NK-92 (cell line): ENCODE measurements around the gene METTL14.

Experiments
- DNase-seq: peaks from one replicate; lab custom pipeline; 2025; ENCODE audit not compliant: unreplicated experiment; lab: John Stamatoyannopoulos, UW

Gene METTL14

DNA sequence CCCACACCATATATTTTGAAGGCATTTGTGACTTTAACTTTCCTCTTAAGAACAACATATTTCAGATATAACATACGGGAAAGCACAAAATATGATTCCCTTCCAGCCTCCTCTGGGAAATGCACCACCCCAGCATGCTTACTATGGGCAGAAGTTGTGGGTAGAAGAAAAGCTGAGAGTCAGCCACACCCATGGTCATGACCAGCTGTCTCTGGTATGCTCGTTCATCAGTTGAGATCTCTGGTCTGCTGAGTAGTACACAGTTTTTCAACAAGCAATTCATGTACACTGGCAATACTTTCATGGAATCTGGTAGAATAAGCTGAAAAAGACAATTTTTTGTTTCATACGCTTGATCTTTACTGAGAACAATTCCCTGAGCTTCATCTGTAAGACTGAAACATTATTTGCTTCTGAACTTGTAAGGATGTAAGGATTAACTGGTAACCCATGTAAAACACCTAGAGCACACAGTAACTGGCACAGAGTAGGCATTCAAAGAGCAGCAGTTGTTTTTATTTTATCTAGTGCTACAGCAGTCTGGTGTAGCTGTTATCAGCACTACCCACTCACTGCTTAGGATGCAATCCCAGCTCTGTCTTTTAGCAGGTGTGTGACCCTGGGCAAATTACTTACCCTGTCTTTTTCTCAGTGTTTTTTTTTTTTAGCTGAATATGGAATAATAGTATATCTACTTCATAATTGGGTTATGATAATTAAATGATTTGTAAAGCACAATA, 47.6 kb downstream of the METTL14 start:
- DNase-seq, result no peak

DNA sequence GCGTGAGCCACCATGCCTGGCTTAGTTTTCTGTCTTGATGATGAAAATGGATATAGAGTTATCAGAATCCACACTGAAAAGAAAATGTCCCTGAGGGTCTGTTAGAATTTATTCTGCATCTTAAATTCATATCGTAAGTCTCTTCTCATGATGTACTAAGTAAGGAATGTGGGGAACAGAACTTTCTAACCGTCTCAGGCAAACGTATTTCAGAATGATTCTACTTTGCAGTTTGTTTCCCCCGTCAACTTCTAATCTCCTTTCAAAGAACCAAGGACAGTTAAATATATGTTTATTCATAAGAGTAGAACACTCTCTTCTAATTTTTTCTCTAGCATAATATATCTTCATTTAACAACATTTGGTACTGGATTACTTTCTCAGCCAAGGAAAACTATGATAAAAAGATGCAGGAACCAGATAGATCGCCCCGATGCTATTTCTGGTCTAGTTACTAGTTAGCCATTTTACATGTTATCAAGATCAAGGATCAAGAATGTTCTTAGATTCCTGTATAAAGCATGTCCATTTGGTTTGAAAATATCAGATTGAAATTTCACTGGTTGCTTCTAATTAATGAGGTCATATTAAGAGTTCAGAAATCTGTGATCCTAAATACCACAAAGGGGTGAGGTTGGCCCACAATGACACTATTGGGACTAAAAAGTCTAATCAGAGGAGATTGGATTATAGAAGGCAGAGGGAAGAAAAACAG, 49.5 kb downstream of the METTL14 start:
- DNase-seq, result no peak

DNA sequence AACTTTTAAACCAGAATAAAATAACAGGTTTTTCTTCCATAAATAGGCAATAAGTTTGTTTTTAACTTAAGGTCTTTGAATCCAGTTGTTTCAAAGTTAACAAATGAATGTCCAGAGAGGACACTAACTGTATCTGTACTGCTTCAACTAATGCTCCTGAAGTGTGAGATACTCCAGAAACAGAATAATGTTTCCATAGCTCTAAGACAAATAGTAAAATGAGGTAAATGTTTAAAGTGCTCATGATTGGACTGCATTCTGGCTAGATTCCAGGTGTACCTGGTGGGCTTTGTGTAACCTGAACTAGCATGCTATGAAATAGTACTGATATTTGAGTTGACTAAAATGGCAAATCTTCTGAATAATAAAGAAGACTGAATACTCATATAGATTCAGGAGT, 51.7 kb downstream of the METTL14 start:
- DNase-seq, result no peak

DNA sequence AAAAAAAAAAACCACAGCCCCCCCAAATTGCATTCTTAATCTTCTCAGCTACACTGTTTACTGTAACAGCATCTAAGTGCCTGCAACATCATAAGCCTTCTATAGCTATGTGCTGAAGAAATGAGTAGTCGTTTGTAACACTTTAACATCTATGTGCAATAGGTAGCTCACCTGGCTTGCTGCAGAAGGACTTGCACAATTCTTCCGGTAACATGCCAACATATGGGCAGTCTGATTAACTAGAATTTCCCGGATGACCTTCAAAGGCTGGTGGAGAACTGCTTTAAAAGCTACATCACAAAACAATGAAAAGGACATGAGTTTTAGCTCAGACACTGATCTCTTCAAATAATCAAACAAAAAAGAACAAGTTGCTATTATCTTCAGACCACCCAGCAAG, 52.9 kb downstream of the METTL14 start:
- no peak for DNase-seq

DNA sequence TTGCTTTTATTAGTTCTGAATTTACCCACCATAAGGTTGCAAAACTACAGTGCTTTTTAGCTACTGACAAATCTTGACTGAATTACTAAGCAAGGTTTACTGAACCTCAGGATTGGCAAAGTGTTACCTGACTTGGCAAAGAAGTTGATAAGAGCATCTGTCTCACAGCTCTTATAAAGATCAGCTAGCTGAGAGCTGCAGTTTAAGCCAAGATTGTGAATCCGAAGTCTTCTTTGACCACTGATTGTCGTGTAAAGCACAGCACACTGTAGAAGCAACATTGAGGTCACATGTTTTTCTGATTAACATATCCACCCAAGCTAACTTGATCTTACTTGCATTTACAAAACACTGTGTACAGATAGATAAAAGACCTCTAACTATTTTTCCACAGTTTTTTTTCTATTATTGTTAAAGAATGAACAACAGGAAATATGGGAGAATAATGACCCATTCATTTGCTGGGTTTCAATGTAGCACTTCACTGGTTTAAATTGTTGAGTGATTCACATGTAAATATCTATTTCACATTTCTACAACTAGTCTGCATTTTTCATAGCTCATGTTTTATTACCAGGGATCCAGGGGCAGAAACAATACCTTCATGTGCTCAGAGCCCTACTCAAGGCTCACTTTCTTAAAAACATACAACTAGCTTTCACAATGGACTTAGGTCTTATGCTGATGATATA, 54.0 kb downstream of the METTL14 start:
- no peak for DNase-seq

DNA sequence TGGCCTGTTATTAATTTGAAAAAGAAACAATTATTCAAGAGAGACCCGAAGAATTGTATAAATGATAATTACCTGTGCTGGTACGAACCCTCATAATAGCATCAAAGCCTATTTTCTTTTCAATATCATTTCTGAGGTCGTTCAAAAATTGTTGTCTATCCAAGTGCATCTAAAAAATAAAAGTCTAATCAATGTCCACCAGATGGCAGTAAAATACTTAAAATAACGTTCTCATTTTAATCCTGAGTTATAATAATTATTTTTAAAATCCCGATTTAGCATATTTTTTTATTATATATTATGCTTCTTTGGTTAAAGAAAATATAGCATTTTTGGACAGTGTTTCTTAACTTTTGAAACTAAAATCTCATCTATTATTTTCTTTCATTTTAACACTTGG, 55.7 kb downstream of the METTL14 start:
- no peak for DNase-seq

DNA sequence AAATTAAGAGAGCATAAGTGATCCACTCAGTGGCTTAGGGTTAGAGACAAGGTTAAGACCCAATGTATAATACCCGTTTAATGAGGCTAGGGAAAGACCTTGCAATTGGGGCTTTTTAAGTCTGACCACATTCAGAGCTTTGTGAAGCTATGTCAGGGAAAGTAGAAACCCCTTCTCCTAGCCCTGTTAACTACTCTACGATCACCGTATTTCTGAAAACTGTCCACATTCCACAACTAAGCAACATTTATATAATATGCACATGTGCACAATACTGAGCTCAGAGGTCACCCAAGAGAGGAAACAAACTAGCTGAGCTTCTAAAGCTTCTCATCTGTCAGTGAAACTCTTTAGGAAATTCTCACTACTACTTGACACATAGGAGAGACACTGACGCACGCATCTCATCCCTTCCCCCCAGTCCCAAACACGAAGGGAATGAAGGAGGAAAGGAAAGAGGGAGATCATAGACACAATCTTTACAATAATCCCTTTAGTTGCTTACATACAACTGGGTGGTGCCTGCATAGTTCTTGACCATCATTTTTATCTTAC, 56.2 kb downstream of the METTL14 start:
- DNase-seq, result no peak

DNA sequence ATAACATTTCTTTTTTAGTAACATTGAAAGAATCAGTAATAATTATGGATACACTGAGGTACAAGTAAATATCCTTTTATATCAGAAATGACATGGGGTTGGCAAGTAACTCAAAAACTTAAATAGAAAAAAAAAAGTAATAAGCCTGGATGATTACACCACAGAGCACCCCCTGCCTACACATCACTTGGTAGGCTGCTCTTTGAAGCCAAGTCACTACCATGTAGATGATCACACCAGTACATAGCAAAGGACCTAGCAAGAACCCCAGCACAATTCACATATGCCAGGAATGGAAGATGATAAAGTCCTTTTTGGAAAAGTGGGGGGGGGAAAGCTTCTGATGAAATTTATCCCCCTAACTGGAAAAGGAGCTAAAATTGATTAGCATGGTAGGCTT, 56.9 kb downstream of the METTL14 start:
- DNase-seq, result no peak

DNA sequence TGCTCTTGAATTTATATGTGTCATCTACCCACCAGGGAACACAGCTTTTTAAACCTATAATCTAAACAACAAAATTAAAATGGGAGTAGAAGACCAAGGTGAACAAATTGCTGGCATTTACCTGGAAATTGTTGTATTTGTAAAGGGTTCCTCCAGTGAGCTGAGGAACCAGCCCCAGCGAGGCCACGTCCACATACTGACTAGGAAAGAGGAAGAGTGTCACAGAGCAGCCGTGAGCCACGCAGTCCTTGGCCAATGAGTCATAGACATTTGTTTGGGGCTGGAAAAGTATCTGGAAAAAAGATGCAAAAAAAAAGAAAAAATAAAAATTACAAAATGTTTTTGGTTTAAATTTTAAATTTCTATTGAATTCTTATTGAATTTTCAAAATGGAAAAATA, 58.7 kb downstream of the METTL14 start:
- no peak for DNase-seq

DNA sequence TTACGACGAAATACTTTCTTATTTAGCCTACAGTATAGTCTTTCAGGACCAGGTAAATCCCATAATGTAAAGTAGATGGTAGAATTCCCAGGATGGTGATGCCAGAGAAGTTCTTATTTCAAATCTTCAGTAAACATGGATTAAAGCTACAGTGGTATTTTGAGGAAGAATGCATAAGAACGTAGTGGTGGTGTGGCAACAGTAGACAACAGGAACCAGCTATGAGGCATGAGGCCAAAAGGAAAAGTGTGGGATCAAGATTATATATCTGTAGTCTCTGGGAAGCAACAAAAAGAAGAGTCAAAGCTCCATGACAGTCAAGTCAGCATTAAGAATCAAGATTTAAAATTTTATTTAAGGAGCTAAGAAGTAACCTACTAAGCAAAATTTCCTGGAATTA, 60.2 kb downstream of the METTL14 start:
- no peak for DNase-seq

DNA sequence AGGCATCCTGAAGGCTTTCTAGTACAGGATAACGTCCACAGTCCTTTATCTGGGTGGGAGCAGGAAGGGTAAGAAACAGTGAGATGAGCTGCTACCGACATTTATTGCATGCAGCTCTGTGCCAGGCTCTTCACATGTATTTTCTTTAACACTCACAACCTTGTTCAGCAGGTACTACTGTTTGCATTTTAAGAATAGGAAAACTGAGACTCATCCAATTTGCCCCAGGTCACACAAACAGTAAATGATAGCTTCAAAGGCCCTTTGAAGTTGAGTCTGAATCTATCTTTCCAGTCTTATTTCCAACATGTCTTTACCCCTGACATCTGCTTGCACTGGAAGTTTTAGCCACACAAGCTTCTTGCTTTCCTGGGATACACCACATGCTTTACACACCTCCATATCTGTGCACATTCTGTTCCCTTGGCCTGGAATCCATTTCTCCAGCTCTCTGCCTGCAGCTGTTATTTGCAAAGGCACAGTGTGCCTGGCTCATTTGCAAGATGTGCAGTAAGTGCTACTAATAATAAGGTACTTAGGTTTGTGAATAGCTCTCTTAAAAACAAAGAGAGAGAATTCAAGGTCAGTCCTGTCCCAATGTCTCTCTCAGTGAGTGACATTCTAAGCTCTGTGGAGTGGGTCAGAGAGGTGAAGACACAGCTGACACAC, 61.2 kb downstream of the METTL14 start:
- no peak for DNase-seq

DNA sequence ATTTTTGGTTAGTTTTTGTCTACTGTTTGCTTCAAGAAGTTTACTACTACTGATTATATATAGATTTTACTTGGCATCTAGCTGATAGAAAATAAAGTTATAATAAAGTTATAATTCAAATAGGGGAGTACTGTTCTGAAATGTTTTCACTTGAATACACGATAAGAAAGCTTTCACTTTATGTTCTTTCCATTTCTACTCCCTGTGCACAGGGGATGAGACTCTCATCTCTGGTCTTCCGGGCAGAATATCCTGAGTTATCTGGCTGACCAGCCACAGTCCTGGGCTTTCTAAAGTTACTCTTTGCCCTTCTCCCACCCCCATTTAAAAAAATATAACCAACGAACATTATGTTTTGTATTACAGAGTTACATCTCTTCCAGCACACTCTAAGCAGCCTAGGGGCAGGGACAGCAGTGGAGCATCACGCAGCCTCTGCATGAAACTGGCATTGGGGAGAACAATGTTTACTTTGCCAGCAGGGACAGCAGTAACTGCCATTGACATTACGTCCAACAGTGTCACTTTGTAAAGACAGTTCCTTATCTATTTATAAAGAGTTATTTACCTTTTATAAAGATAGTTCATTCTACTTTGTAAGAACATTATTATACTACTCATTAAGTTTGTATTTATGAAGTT, 64.3 kb downstream of the METTL14 start:
- DNase-seq, result no peak

DNA sequence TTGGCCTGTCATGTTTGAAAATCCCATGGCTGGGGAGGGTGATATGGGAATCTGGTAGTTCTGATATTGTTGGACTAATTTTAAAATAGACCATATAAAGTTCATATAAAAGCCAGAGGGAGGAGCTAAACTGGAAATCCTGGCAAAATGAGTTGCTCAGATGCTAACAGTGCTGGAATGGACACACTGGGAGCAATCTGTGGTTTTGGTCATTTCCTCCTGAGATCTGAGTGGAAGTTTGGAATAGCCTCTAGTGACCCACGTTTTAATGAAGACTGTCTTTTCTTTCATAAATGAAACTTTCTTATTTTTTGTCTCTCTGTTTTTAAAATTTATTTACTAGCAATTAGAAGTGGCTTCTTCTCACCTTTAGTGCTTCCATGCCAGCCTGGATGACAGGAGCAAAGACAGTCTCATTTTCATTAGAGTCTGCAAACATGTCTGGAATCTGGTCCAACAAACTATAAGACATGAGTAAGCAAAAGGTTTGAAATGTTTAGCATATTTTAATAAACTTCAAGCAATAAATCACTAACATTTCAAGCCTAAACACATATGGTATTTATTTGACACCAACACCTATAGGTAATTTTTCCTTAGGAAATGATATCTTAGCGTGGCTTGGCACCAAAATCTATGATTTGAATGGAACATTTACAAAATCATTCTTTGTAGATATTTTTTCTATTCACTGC, 66.6 kb downstream of the METTL14 start:
- no peak for DNase-seq

DNA sequence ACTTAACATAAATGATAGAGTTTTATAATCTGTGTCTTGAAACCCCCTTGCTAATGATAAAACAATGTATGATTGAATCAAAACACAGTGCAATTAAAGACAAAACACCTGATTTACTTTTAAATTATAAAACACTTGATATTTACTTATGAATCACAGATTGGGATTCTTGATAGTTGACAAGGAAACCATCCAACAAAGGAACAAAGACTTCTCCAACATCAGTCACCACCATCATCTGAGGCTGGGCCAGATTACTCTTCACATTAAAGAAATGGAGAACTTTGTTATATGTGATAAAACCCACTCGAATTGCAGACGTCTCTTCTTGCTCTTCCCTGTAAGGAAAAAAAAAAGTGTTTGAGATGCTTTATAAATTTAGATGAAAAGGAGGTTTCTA, 67.4 kb downstream of the METTL14 start:
- DNase-seq, result no peak

DNA sequence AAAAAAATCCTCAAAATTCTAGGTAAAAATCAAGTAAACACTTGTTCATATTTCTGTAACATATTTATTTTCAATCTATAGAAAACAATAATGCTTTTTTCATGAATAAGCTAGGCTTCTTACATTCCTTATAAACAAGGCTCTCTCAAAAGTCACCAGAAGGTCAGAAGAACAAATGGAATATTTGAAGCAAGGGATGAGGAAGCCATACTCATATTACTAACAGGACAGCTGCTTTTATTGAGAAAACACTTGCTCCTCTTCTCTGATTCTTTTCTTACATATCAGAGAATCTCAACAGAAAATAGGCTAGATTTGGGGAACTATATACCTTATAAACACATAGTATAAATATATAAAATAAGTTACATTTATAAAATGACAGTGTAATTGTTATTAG, 67.9 kb downstream of the METTL14 start:
- no peak for DNase-seq

DNA sequence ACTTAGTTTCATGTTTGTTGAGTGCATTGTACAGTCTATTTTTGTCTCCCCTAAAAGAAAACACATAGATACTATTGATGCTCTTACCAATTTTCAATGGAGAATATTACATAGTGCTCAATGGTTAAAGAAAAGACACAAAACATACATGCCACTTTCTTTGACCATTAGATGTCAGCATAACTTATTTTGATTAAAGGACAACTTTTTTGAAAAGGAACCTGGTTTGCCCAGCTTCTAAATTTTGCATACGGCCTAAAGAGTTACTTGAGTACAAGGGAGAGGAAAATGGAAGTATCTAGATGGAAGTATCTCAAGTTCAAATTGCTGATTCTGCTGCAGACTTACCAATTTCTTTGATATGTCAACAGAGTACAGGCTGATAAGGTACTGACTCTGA, 68.5 kb downstream of the METTL14 start:
- no peak for DNase-seq

DNA sequence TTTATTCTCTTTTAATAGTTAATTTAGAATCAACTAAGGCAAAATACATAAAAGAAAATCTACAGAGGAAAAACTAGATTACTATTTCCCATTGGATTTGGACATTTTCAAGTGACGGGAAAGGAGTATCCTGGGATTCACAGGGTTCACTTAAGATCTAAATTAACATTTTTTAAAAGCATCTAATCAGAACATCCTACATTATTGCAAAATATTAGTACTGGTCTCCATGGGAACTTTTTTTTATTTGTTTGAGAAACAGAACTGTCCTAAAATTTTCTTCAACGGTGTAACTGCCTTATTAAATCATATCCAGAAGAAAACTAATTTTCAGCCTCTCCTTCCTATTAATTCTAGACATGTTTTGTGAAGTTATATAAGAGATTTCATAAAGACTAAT, 69.7 kb downstream of the METTL14 start:
- DNase-seq, result no peak

DNA sequence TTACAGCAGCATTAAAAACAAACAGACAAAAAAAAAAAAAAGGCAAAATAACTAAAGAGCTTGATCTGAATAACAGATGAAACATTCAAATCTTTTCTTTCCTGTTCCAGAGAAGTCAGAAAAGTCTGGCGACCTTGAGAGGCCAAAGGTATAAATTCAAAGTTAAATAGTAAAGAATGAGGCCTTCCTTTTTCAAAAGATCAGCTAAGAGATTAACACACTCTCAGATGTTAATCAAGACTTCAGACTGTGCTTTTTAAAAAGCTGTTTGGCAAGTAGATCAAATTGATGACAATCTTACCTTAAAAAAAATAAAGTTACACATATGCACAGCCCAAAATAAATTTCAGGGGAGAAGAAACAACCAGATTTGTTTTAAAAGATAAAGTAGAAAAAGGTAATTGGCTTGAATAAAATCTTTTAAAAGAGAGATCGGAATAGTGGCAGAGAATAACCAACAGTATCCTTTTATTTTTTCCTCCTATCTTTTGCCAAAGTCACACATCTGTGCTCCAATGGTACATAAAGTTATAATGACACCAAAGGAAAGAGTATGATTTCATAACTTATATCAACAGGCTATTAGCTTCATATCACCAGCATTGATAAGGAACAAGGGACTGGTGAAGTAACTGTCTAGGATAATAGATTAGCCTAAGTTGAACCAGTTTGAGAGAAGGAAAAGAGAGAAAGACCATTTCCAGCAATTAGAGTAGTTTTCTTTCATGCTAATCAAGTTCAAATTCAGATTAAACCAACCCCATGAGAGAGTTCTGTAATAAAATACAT, 70.4 kb downstream of the METTL14 start:
- no peak for DNase-seq

DNA sequence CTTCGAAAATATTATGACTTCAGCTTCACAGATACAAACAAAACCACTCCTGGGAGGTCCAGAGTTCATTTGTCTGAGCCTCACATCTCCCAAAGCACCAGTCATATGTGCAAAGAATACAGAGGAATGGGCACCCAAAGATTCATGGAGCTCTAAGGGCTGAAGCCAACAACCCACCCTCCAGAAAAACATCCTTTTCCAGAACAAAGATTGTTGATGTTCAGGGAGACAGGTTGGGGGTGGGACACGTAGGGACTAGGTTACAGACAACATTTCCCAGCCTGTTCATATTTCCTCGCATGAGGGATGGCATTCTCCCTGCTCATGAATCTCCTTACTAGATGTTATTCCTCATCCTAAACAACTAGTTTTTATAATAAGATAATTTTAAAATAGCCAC, 71.2 kb downstream of the METTL14 start:
- no peak for DNase-seq

DNA sequence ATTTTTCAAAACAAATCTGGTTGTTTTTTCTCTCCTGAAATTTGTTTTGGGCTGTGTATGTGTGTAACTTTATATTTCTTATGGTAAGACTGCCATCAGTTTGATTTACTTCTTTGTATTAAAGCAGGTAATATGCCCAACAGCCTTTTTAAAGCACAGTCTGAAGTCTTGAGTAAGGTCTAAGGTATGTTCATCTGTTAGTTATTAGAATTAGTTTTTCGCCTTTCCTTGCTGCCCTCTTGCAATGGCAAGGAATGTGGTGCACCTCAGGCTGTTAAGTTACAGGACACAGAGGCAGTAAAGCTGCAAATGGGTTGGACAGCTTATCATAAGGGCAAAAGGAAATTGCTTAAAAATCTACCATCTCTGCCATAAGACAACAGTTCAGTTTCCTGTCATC, 71.8 kb downstream of the METTL14 start:
- DNase-seq, result no peak
